ENCODE measurements around the gene LMBR1L. TPM values are rescaled to one million over a fixed set of nuclear protein-coding genes. Genes with fewer than 3 reads are reported as not detected.

The LMBR1L gene
- total RNA-seq (2022; extraction: Qiagen RNA extraction; ENCODE audit: low read depth), result 13.0 to 18.6 TPM (median 17.5 TPM) in 5 replicates

GRCh38 chr12:49110464-49111155 is at the start of gene LMBR1L:
TSS of gene LMBR1L (minus strand) at chr12:49110847. CDS start at chr12:49110555, 292 bp downstream.

GRCh38 chr12:49131051-49131893 is 20.6 kb upstream of the LMBR1L start, which contains the start of gene TUBA1B:
TSS of gene TUBA1B (minus strand) at chr12:49131395. CDS start at chr12:49131300, 95 bp downstream.

GRCh38 chr12:49094160-49094974 is 16.3 kb downstream of the LMBR1L start, which contains the start of gene DHH:
TSS of gene DHH (minus strand) at chr12:49094801. CDS start at chr12:49094512, 289 bp downstream.

GRCh38 chr12:49069507-49070346 is 40.9 kb downstream of the LMBR1L start, which contains the start of gene RHEBL1:
TSS of gene RHEBL1 (minus strand) at chr12:49069979. CDS start at chr12:49069785, 194 bp downstream.

GRCh38 chr12:49060237-49061156 is 50.1 kb downstream of the LMBR1L start, which contains the start of gene KMT2D:
TSS of gene KMT2D (minus strand) at chr12:49060794. CDS start at chr12:49055324, 5,470 bp downstream.

Other genes with a start within 250 kb of the LMBR1L start
- 17.0 to 23.9 TPM (median 19.9 TPM) in 5 replicates for gene RND1, start 245.0 kb downstream of the LMBR1L start, total RNA-seq (2022; extraction: Qiagen RNA extraction; ENCODE audit: low read depth)
- 45.2 to 56.0 TPM (median 53.7 TPM) in 5 replicates for gene FKBP11, start 185.4 kb downstream of the LMBR1L start, total RNA-seq (2022; extraction: Qiagen RNA extraction; ENCODE audit: low read depth)
- gene ARF3, start 153.4 kb downstream of the LMBR1L start, total RNA-seq (2022; extraction: Qiagen RNA extraction; ENCODE audit: low read depth), result 124 to 166 TPM (median 152 TPM) in 5 replicates
- 1.7 to 3.0 TPM (median 2.5 TPM) in 5 replicates for gene WNT10B, start 139.1 kb downstream of the LMBR1L start, total RNA-seq (2022; extraction: Qiagen RNA extraction; ENCODE audit: low read depth)
- gene WNT1, start 132.5 kb downstream of the LMBR1L start, total RNA-seq (2022; extraction: Qiagen RNA extraction; ENCODE audit: low read depth), result 0.08 TPM in 1 of 5 replicates, not detected in the others
- 0.58 to 0.73 TPM (median 0.65 TPM) in 5 replicates for gene DDN, start 111.5 kb downstream of the LMBR1L start, total RNA-seq (2022; extraction: Qiagen RNA extraction; ENCODE audit: low read depth)
- gene PRKAG1, start 92.1 kb downstream of the LMBR1L start, total RNA-seq (2022; extraction: Qiagen RNA extraction; ENCODE audit: low read depth), result 39.9 to 48.3 TPM (median 42.8 TPM) in 5 replicates
- 40.0 to 46.7 TPM (median 41.6 TPM) in 5 replicates for gene KMT2D, start 50.1 kb downstream of the LMBR1L start, total RNA-seq (2022; extraction: Qiagen RNA extraction; ENCODE audit: low read depth)
- gene RHEBL1, start 40.9 kb downstream of the LMBR1L start, total RNA-seq (2022; extraction: Qiagen RNA extraction; ENCODE audit: low read depth), result 3.9 to 6.4 TPM (median 5.7 TPM) in 5 replicates
- 0.02 TPM in 2 of 5 replicates, not detected in the others for gene DHH, start 16.0 kb downstream of the LMBR1L start, total RNA-seq (2022; extraction: Qiagen RNA extraction; ENCODE audit: low read depth)
- gene TUBA1B, start 20.5 kb upstream of the LMBR1L start, total RNA-seq (2022; extraction: Qiagen RNA extraction; ENCODE audit: low read depth), result 2,295 to 2,611 TPM (median 2,449 TPM) in 5 replicates
- gene TUBA1A, start 78.2 kb upstream of the LMBR1L start, total RNA-seq (2022; extraction: Qiagen RNA extraction; ENCODE audit: low read depth), result 167 to 207 TPM (median 191 TPM) in 5 replicates
- 1,753 to 2,247 TPM (median 1,843 TPM) in 5 replicates for gene TUBA1C, start 154.2 kb upstream of the LMBR1L start, total RNA-seq (2022; extraction: Qiagen RNA extraction; ENCODE audit: low read depth)
- gene PRPH, start 184.3 kb upstream of the LMBR1L start, total RNA-seq (2022; extraction: Qiagen RNA extraction; ENCODE audit: low read depth), result 0.52 to 1.2 TPM (median 0.83 TPM) in 5 replicates
- 81.0 to 101 TPM (median 83.0 TPM) in 5 replicates for gene TROAP, start 212.4 kb upstream of the LMBR1L start, total RNA-seq (2022; extraction: Qiagen RNA extraction; ENCODE audit: low read depth)
- gene C1QL4, start 226.3 kb upstream of the LMBR1L start, total RNA-seq (2022; extraction: Qiagen RNA extraction; ENCODE audit: low read depth), result 4.4 to 6.0 TPM (median 4.8 TPM) in 5 replicates
- gene DNAJC22, start 236.0 kb upstream of the LMBR1L start, total RNA-seq (2022; extraction: Qiagen RNA extraction; ENCODE audit: low read depth), result 20.5 to 25.1 TPM (median 23.7 TPM) in 5 replicates